Thyroid gland (tissue), 4 donors: ENCODE data around the gene PTGDR.

ENCODE experiments used
- POLR2A ChIP-seq, 2 donors: fragments of 450-650 bp; IDR thresholded peaks; one replicate each; pipeline ENCODE4 v1.6.1; 2017; ENCODE audit warnings: antibody characterized with exemption in 2 of 2, mild to moderate bottlenecking in 2 of 2, moderate library complexity in 1 of 2
- TF ChIP-seq, protein P1 (sequence below), 6 experiments: fragments of 200-600 bp in 3 of 6; fragments of 450-650 bp in 3 of 6; sonication (generic) in 3 of 6; IDR thresholded peaks; one replicate each; pipeline ENCODE4 v1.5.1; 2016 to 2019; ENCODE audit warnings: antibody characterized with exemption in 6 of 6, mild to moderate bottlenecking in 2 of 6, inconsistent platforms in 1 of 6, moderate library complexity in 1 of 6

GRCh38 chr14:52277552-52277951 is 10.1 kb downstream of the PTGDR start:
- TF ChIP-seq, protein P1, sequence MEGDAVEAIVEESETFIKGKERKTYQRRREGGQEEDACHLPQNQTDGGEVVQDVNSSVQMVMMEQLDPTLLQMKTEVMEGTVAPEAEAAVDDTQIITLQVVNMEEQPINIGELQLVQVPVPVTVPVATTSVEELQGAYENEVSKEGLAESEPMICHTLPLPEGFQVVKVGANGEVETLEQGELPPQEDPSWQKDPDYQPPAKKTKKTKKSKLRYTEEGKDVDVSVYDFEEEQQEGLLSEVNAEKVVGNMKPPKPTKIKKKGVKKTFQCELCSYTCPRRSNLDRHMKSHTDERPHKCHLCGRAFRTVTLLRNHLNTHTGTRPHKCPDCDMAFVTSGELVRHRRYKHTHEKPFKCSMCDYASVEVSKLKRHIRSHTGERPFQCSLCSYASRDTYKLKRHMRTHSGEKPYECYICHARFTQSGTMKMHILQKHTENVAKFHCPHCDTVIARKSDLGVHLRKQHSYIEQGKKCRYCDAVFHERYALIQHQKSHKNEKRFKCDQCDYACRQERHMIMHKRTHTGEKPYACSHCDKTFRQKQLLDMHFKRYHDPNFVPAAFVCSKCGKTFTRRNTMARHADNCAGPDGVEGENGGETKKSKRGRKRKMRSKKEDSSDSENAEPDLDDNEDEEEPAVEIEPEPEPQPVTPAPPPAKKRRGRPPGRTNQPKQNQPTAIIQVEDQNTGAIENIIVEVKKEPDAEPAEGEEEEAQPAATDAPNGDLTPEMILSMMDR (IDR thresholded peaks at IDR 0.05), result no peak
- TF ChIP-seq POLR2A (IDR thresholded peaks at IDR 0.05), result no peak
